Articular chondrocyte of knee joint (primary cell): ENCODE measurements around the gene GNB1L. TPM values are rescaled to one million over a fixed set of nuclear protein-coding genes. Genes with fewer than 3 reads are reported as not detected.

Source experiments
- total RNA-seq: library from RNA; depleted of rRNA; stranded (reverse); fragments of >200 nt; gene quantifications from 2 replicates; pipeline ENCODE4 v1.2.3, GENCODE V29; 2012

The GNB1L gene, protein sequence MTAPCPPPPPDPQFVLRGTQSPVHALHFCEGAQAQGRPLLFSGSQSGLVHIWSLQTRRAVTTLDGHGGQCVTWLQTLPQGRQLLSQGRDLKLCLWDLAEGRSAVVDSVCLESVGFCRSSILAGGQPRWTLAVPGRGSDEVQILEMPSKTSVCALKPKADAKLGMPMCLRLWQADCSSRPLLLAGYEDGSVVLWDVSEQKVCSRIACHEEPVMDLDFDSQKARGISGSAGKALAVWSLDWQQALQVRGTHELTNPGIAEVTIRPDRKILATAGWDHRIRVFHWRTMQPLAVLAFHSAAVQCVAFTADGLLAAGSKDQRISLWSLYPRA
- total RNA-seq, result 3.5 and 3.8 TPM in 2 replicates

DNA sequence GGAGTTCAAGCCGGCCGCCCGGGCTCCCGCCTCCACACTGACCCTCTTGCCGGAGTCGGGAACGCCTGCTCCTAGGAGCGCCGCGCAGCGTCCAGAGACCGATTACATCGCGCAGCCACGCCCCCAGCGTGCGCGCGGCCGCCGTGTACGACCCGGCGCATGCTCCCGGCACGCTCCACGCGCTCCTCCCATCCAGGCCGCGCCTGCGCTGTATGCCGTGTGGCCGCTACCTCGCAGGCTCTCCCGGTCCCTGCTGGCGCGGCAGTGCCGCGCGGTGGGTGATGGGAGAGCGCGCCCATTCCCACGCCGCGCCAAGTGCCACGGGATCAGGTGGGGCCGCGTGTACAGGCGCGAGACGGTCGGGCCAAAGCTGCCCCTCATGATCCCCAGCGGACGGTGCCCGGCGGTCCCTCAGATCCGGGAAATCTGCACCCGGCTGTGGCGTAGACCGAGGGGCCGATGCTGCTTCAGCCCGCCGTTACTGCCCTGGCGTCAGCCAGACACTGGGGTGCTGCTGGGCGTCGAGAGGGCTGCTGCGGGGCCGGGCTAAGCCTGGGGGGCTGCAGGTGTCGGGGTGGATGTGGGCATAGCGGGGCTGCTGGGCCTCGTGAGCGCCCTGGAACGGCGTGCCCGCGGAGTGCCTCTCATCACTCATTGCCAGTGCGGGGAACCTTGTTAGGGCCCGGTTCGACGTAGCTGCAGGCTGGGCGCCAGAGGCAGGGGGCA lies at the start of gene GNB1L, which contains the start of gene RTL10:
Gene GNB1L (minus strand): TSS at position 97 of the 726 bp plus-strand sequence. CDS start 33,519 bp downstream, outside the sequence.
Gene RTL10 (minus strand): TSS at position 97 of the 726 bp plus-strand sequence. CDS start 2,613 bp downstream, outside the sequence.

DNA sequence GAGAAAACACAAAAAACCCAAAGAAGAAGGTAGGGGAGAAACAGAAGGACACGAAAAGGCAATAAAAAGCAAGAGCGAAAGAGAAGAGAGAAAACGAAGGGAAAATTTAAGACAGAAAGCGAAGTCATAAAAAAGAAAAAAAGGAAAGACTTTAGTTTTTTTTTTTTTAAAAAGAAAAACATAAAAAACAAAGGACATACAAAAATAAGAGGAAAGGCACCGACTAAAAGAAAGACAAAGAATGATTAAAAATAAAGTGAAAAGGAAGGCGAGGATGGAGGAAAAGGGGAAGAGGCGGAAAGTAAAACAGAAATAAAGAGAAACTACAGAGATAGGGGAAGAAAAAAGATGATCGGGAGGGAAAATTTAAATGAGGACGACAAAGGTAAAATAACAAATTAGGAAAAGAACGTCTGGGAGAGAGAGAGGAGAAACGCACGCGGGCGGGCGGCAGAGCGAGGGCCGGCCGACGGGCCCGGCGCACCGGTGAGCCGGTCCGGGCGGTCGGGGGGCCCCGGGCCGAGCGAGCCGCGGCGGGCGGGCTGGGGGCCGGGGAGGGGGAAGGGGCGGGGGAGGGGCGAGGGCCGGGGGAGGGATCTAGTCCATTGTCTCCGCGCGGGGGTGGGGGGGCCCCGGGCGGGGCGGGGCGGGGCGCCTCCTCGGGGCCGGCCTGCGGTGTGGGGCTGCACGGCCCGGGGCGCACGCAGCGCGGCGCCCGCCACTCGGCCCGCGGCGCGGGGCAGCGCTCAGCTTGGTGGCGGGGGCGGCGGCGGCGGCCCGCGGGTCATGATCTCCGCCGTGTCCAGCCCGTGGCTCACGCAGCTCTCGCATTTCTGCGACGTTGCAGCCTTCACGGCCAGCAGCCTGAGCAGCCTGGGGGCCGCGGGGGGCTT lies 94.4 kb downstream of the GNB1L start, which contains the start of gene TBX1:
Gene TBX1 (plus strand): TSS at position 721 of the 893 bp plus-strand sequence. CDS start 66 bp downstream, at position 787.

Other genes with a start within 250 kb of the GNB1L start
- 20.6 and 30.6 TPM in 2 replicates for gene SEPTIN5, start 140.4 kb downstream of the GNB1L start, total RNA-seq
- 1.4 and 2.6 TPM in 2 replicates for gene GP1BB, start 131.3 kb downstream of the GNB1L start, total RNA-seq
- under 0.01 TPM in 1 of 2 replicates, not detected in the other for gene TBX1, start 94.1 kb downstream of the GNB1L start, total RNA-seq
- gene RTL10, start within 50 bp of the GNB1L start, total RNA-seq, result 10.8 and 14.2 TPM in 2 replicates
- gene COMT, start 86.9 kb upstream of the GNB1L start, total RNA-seq, result 222 and 228 TPM in 2 replicates
- gene TXNRD2, start 86.9 kb upstream of the GNB1L start, total RNA-seq, result 13.3 and 16.5 TPM in 2 replicates
- gene ARVCF, start 161.9 kb upstream of the GNB1L start, total RNA-seq, result 21.4 and 25.2 TPM in 2 replicates
- gene TANGO2, start 166.2 kb upstream of the GNB1L start, total RNA-seq, result 44.9 and 51.9 TPM in 2 replicates
- 23.0 and 28.5 TPM in 2 replicates for gene DGCR8, start 225.4 kb upstream of the GNB1L start, total RNA-seq